RWPE1 (cell line): ENCODE results near the gene IL24.
A peak's percentile ranks its signal among the peaks of the same experiment; 100 is the strongest.

Experiments
- CTCF ChIA-PET: fragments of 350-600 bp; sonication (Branson Sonifier 250); formaldehyde crosslinking; extraction: SDS; loops from one replicate; lab custom pipeline; 2021; lab: Yijun Ruan, JAX
- POLR2A ChIA-PET: fragments of 400-600 bp; formaldehyde crosslinking; extraction: SDS; loops from one replicate; lab custom pipeline; 2020; ENCODE audit warnings: antibody characterized with exemption; ENCODE audit not compliant: low non-redundant PET; lab: Yijun Ruan, JAX
- DNase-seq: peaks from one replicate; pipeline ENCODE4 v3.0.0; 2012; ENCODE audit warnings: low spot score
- H3K27ac ChIP-seq: fragments of 450-650 bp; 2 replicates; pipeline ENCODE4 v1.5.1; 2017
- CTCF ChIP-seq: fragments of 450-650 bp; conservative IDR thresholded peaks from 2 replicates; pipeline ENCODE4 v1.5.1; 2017; ENCODE audit warnings: low read depth, mild to moderate bottlenecking

IL24 gene

DNA sequence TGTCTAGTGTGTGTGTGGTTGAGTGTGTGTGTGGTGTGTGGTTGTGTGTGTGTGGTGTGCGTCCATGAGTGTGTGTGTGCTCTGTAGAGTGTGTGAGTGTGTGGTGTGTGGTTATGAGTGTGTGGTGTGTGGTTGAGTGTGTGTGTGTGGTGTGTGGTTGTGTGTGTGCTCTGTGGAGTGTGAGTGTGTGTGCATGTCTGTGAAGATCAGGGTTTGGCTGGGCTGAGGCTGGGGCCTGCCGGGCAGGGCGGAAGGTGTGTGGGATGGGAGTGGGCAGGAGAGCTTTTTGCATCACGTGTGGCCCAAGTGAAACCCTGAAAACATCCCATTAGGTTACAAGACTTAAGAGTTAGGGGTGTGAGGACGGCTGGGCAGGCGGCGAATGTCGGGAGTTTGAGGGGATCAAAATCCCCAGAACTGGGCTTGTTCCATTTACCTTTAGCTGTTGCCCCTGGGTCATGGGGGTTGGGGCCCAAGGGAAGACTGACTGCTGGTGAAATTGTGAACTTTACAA lies 27.4 kb downstream of the IL24 start:
- peak overlapping the region; percentile 25 for H3K27ac ChIP-seq
- POLR2A ChIA-PET = no interaction called here

DNA sequence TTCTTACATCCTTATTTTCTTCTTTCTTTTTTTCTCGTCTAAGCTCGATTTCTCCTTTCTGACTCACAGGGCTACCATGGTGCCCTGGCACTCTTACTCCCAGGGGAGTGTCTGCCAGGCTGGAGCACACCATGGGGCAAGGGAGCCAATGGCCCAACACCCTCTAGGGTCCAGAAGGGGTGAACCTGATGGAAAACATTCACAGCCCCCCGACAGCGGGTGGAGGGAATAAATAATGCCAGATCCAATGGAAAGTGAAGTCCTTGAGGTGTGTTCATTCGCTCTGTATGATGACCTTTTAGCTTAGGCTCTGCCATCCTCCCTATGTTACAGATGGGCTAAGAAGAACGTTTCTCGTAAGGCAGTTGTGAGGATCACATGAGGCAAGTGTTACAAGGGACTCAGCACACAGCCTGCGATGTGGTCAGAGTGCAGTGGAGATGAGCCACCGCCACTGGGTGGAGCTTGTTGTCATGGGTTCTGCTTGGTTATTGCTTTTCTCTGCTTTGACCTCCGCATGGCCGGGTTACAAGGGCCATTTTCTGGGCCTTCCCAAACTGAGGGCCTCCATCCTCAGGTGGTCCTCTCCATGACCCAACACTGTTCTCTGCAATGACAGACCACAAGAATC lies 28.0 kb downstream of the IL24 start:
- POLR2A ChIA-PET = no interaction called here
- no peak for DNase-seq
- CTCF ChIA-PET = interaction anchor here (1.1 kb wide), 1 partner anchor 292 kb away, joined by 3 read pairs; no protein-coding TSS in a partner anchor
- peak overlapping the region; percentile 25 for H3K27ac ChIP-seq
- no peak for TF ChIP-seq CTCF

More for the DNA sequence above, 27.4 kb downstream of the IL24 start:
- DNase-seq = no peak
- no peak for TF ChIP-seq CTCF
- CTCF ChIA-PET = interaction anchor here (1.1 kb wide), 1 partner anchor 291 kb away, joined by 3 read pairs; no protein-coding TSS in a partner anchor

GRCh38 chr1:206926286-206926685 lies 29.0 kb downstream of the IL24 start:
- H3K27ac ChIP-seq = no peak overlapping the region
- TF ChIP-seq CTCF = no peak
- ChIA-PET POLR2A (no interaction called here), CTCF (interaction anchor here (0.7 to 2.4 kb wide), 2 partner anchors 14 to 183 kb away, joined by 3 to 10 read pairs; no protein-coding TSS in a partner anchor)
- DNase-seq = no peak

DNA sequence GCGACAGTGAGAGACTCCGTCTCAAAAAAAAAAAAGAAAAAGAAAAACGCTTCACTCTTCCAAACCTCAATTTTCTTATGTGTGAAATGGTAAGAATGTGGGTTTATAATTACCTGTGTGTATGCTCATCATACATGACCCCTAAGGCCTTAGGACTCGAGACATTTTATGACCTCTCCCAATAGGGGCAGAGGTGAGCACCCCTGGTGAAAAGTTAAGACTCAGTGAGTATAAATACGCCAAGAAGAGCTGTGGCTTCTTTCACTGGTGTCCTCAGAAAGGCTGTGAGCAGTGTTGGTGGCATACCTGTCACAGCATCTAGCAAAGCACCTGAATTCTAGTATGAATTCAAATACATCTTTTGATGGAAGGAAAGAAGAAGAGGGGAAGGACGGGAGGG lies 32.3 kb downstream of the IL24 start:
- ChIA-PET POLR2A (no interaction called here), CTCF (interaction anchor here (0.6 to 0.7 kb wide), 3 partner anchors 39 to 848 kb away, joined by 3 to 5 read pairs (median 3); no protein-coding TSS in a partner anchor)
- TF ChIP-seq CTCF = no peak
- no peak overlapping the region for H3K27ac ChIP-seq
- DNase-seq = no peak

DNA sequence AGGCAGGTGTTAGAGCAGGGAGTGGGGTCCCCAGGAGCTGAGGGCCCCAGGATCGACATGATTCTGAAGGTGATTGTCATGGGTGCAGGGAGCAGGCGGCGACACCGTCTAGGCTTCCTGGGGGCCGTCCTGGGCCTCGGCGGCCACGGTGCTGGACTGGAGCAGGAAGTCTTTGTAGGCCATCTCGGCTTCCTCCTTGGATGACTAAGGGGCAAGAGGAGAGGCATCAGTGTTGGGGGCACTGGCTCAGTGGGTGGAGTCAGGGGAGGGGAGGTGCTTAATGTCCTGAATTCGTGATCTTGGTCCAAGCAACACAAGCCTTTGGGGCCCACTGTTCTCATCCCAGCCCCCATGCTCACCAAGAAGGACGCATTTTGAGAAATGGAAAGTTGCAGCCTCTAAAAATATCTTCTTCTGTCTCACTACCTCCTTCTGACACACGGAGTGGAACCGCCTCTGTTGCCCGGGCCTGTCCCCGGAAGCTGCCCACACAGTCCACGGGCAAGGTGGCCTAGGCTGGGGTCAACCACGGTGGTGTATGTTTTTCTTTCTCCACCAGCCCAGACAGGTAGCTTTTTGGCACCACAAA lies 33.1 kb downstream of the IL24 start:
- DNase-seq = no peak
- no peak overlapping the region for H3K27ac ChIP-seq
- POLR2A ChIA-PET = no interaction called here
- CTCF ChIA-PET = interaction anchor here (0.6 to 1.3 kb wide), 5 partner anchors 12 to 847 kb away, joined by 3 to 5 read pairs (median 4); no protein-coding TSS in a partner anchor
- TF ChIP-seq CTCF = no peak

DNA sequence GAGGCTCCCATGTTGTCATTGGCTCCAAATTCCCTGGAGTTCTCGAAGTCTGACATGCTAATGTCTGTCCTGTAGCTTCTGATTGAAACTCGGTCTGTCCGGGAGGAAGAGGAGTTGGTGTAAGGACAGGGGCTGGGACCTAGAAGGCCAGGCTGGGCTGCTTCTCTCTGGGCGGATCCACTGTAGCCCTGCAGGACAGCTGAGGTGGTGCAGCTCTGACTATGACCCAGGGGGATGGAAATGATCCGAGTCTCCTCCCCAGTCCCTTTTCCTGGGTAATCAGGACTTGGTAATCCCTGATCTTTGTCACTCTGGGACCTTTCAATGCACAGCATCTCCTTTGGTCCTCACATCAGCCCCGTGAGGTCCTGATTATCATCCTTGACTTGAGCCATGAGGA lies 34.5 kb downstream of the IL24 start:
- no peak for DNase-seq
- CTCF ChIA-PET = interaction anchor here (0.7 to 1.2 kb wide), 3 partner anchors 124 to 452 kb away, joined by 3 to 4 read pairs (median 4); no protein-coding TSS in a partner anchor
- POLR2A ChIA-PET = no interaction called here
- H3K27ac ChIP-seq = no peak overlapping the region
- TF ChIP-seq CTCF = no peak
